H1 (cell line): ENCODE measurements around the gene RNASEH2A. TPM values are rescaled to one million over a fixed set of nuclear protein-coding genes. Genes with fewer than 3 reads are reported as not detected.

Source experiments
- CTCF ChIA-PET: fragments of 300-600 bp; sonication (Branson Sonifier 250); formaldehyde crosslinking; loops from one replicate; lab custom pipeline; 2021; ENCODE audit not compliant: partially characterized antibody; lab: Charles Lee
- POLR2A ChIA-PET: fragments of 300-600 bp; sonication (Branson Sonifier 250); formaldehyde crosslinking; loops from one replicate; lab custom pipeline; 2021; ENCODE audit warnings: inconsistent platforms; ENCODE audit not compliant: partially characterized antibody; lab: Charles Lee
- DNase-seq, 2 experiments: peaks; one replicate each; pipeline versions ENCODE4 v3.0.0 to v3.0.0-alpha.2; 2010 to 2022; ENCODE audit warnings: low spot score in 2 of 2, low read depth in 1 of 2, mixed read lengths in 1 of 2
- FAIRE-seq: peaks from 2 replicates; lab custom pipeline; 2011; peaks lifted over from hg19 to GRCh38; lab: Jason Lieb, UNC
- H2AFZ ChIP-seq: 2 replicates; pipeline ENCODE4 v1.8.1; 2012; ENCODE audit warnings: low read length, inconsistent platforms
- H2AK5ac ChIP-seq: 2 replicates; pipeline ENCODE4 v1.6.1; 2013; ENCODE audit warnings: low read depth, low read length
- H2BK120ac ChIP-seq: replicated peaks from 2 replicates; pipeline ENCODE3; 2013; ENCODE audit warnings: low read depth, low read length, inconsistent platforms
- H2BK12ac ChIP-seq: 2 replicates; pipeline ENCODE4 v1.6.1; 2013; ENCODE audit warnings: low read depth, low read length
- H2BK15ac ChIP-seq: 2 replicates; pipeline ENCODE4 v1.6.1; 2013; ENCODE audit warnings: low read length
- H2BK20ac ChIP-seq: 2 replicates; pipeline ENCODE4 v1.6.1; 2013; ENCODE audit warnings: low read length
- H2BK5ac ChIP-seq: 2 replicates; pipeline ENCODE4 v1.6.1; 2013; ENCODE audit warnings: low read depth, low read length
- H3K14ac ChIP-seq: 2 replicates; pipeline ENCODE4 v1.6.1; 2013; ENCODE audit warnings: inconsistent platforms; ENCODE audit not compliant: insufficient read length
- H3K18ac ChIP-seq: 2 replicates; pipeline ENCODE4 v1.6.1; 2013; ENCODE audit warnings: low read length; ENCODE audit errors: extremely low read depth
- H3K23ac ChIP-seq: 2 replicates; pipeline ENCODE4 v1.6.1; 2013; ENCODE audit warnings: inconsistent platforms; ENCODE audit not compliant: insufficient read length
- H3K23me2 ChIP-seq: 2 replicates; pipeline ENCODE4 v1.6.1; 2013; ENCODE audit warnings: low read depth, low read length
- H3K27ac ChIP-seq: 2 replicates; pipeline ENCODE4 v1.6.1; 2011; ENCODE audit warnings: low read depth, low read length, inconsistent platforms
- H3K27me3 ChIP-seq, 4 experiments: replicated peaks in 1 of 4; 1 replicate in 1 of 4; 2 replicates in 3 of 4; pipeline versions ENCODE4 v1.6.1 to v1.8.1; 2011 to 2013; ENCODE audit warnings: low read length in 3 of 4, mild to moderate bottlenecking in 3 of 4, inconsistent platforms in 2 of 4, mixed read lengths in 2 of 4, moderate library complexity in 1 of 4; ENCODE audit not compliant: control insufficient read depth in 3 of 4, insufficient read depth in 3 of 4; ENCODE audit errors: extremely low read depth in 1 of 4
- H3K36me3 ChIP-seq, 4 experiments: 2 replicates each; pipeline versions ENCODE4 v1.6.1 to v1.8.1; 2011 to 2013; ENCODE audit warnings: mild to moderate bottlenecking in 4 of 4, low read length in 3 of 4, moderate library complexity in 2 of 4, control low read depth in 1 of 4, inconsistent platforms in 1 of 4; ENCODE audit not compliant: insufficient read depth in 4 of 4, control insufficient read depth in 2 of 4
- H3K4ac ChIP-seq: replicated peaks from 2 replicates; pipeline ENCODE3; 2013; ENCODE audit warnings: low read length, low read depth, mixed read lengths, inconsistent platforms; ENCODE audit not compliant: insufficient read length
- H3K4me1 ChIP-seq, 4 experiments: replicated peaks in 1 of 4; 1 replicate in 1 of 4; 2 replicates in 3 of 4; pipeline versions ENCODE4 v1.6.1 to v1.8.1; 2011 to 2013; ENCODE audit warnings: low read length in 3 of 4, inconsistent platforms in 2 of 4, mixed read lengths in 1 of 4; ENCODE audit not compliant: insufficient read depth in 4 of 4, control insufficient read depth in 3 of 4
- H3K4me2 ChIP-seq, 2 experiments: 2 replicates each; pipeline versions ENCODE4 v1.6.1 to v1.8.1; 2011 to 2013; ENCODE audit warnings: low read depth in 2 of 2, low read length in 2 of 2, control low read depth in 1 of 2, inconsistent platforms in 1 of 2, mild to moderate bottlenecking in 1 of 2; ENCODE audit not compliant: insufficient read depth in 1 of 2
- H3K4me3 ChIP-seq, 4 experiments: fragments of 200-600, 300-600 bp in 1 of 4; sonication (generic), shearing (Covaris generic), sonication (Bioruptor Twin) in 1 of 4; 2 replicates each; pipeline versions ENCODE4 v1.5.1 to v1.8.1; 2011 to 2016; ENCODE audit warnings: low read length in 4 of 4, low read depth in 3 of 4, control low read depth in 2 of 4, inconsistent platforms in 2 of 4, mild to moderate bottlenecking in 2 of 4, mixed read lengths in 1 of 4, moderate library complexity in 1 of 4; ENCODE audit not compliant: insufficient read depth in 2 of 4; ENCODE audit errors: extremely low read depth in 1 of 4
- H3K56ac ChIP-seq: replicated peaks from 2 replicates; pipeline ENCODE3; 2013; ENCODE audit warnings: low read depth, mild to moderate bottlenecking, mixed read lengths, low read length, inconsistent platforms; ENCODE audit not compliant: insufficient read length
- H3K79me1 ChIP-seq: 2 replicates; pipeline ENCODE4 v1.6.1; 2013; ENCODE audit warnings: low read depth, low read length, control low read depth
- H3K79me2 ChIP-seq, 2 experiments: 2 replicates each; pipeline versions ENCODE4 v1.6.1 to v1.8.1; 2012 to 2013; ENCODE audit warnings: low read length in 2 of 2, mild to moderate bottlenecking in 2 of 2, inconsistent platforms in 1 of 2; ENCODE audit not compliant: insufficient read depth in 2 of 2, control insufficient read depth in 1 of 2
- H3K9ac ChIP-seq, 4 experiments: replicated peaks in 1 of 4; 1 replicate in 1 of 4; 2 replicates in 3 of 4; pipeline versions ENCODE4 v1.6.1 to v1.8.1; 2011 to 2013; ENCODE audit warnings: low read depth in 3 of 4, low read length in 3 of 4, control low read depth in 2 of 4, mild to moderate bottlenecking in 2 of 4, moderate library complexity in 2 of 4, inconsistent platforms in 1 of 4; ENCODE audit errors: extremely low read depth in 1 of 4
- H3K9me3 ChIP-seq, 2 experiments: 2 replicates each; pipeline versions ENCODE4 v1.6.1 to v1.8.1; 2012 to 2013; ENCODE audit warnings: mild to moderate bottlenecking in 2 of 2, moderate library complexity in 2 of 2, control low read depth in 1 of 2, inconsistent platforms in 1 of 2, low read depth in 1 of 2, low read length in 1 of 2, mixed read lengths in 1 of 2; ENCODE audit not compliant: insufficient read depth in 2 of 2
- H4K20me1 ChIP-seq, 2 experiments: replicated peaks in 1 of 2; 2 replicates each; pipeline versions ENCODE3 to v1.8.1; 2011 to 2013; ENCODE audit warnings: inconsistent platforms in 2 of 2, low read length in 2 of 2, mild to moderate bottlenecking in 1 of 2; ENCODE audit not compliant: insufficient read depth in 2 of 2, control insufficient read depth in 1 of 2
- H4K5ac ChIP-seq: 2 replicates; pipeline ENCODE4 v1.6.1; 2013; ENCODE audit warnings: low read length, low read depth, mixed read lengths, inconsistent platforms; ENCODE audit not compliant: insufficient read length
- H4K8ac ChIP-seq: 2 replicates; pipeline ENCODE4 v1.8.0; 2013; ENCODE audit warnings: mild to moderate bottlenecking, moderate library complexity, low read length, inconsistent platforms; ENCODE audit not compliant: insufficient read depth; ENCODE audit errors: extremely low read depth
- H4K91ac ChIP-seq: replicated peaks from 2 replicates; pipeline ENCODE3; 2013; ENCODE audit warnings: low read length, mixed read lengths, inconsistent platforms; ENCODE audit not compliant: insufficient read length
- ATF3 ChIP-seq: IDR thresholded peaks from 2 replicates; pipeline ENCODE4 v1.6.1; 2011; ENCODE audit warnings: low read depth, mild to moderate bottlenecking, low read length; ENCODE audit not compliant: insufficient read depth
- CEBPB ChIP-seq: IDR thresholded peaks from 2 replicates; pipeline ENCODE4 v1.6.1; 2012; ENCODE audit warnings: low read depth, low read length
- CHD2 ChIP-seq: IDR thresholded peaks from 2 replicates; pipeline ENCODE4 v1.6.1; 2012; ENCODE audit warnings: low read length, improper control_type of control experiment
- PHF8 ChIP-seq: fragments of 200-600 bp; sonication (generic); conservative IDR thresholded peaks from 2 replicates; pipeline ENCODE4 v1.7.1; 2012; ENCODE audit warnings: low read depth, mild to moderate bottlenecking, inconsistent platforms, low read length, moderate library complexity
- RFX5 ChIP-seq: IDR thresholded peaks from 2 replicates; pipeline ENCODE4 v1.6.1; 2011; ENCODE audit warnings: low read depth, low read length, improper control_type of control experiment, borderline replicate concordance
- SRF ChIP-seq: IDR thresholded peaks from 2 replicates; pipeline ENCODE4 v1.6.1; 2011; ENCODE audit warnings: mild to moderate bottlenecking, low read depth, low read length, moderate library complexity
- TAF7 ChIP-seq: optimal IDR thresholded peaks from 2 replicates; pipeline ENCODE3; 2011; ENCODE audit warnings: low read depth, mild to moderate bottlenecking, inconsistent platforms, low read length, moderate library complexity, borderline replicate concordance
- WGBS, 2 experiments: shearing (Covaris generic) in 1 of 2; methylation state at CpG; one replicate each; pipeline versions ENCODE4 v1.1.6 to v1.1.7; 2013 to 2015; ENCODE audit warnings: low lambda C conversion rate in 2 of 2, mixed read lengths in 2 of 2, inconsistent platforms in 1 of 2, low coverage in 1 of 2, missing lambda C conversion rate in 1 of 2; ENCODE audit not compliant: insufficient replicate concordance in 2 of 2, insufficient coverage in 1 of 2, insufficient read length in 1 of 2; ENCODE audit errors: extremely low coverage in 1 of 2, missing lambda C conversion rate in 1 of 2; 5-methylcytosine and 5-hydroxymethylcytosine counted together
- polyA plus RNA-seq, 7 experiments: library from polyadenylated mRNA; depleted of rRNA in 3 of 7; stranded (reverse) in 5 of 7; unstranded in 2 of 7; fragments of >200 nt in 5 of 7; fragments of 200-250 nt in 2 of 7; gene quantifications; 1 replicate in 5 of 7; 2 replicates in 1 of 7; 4 replicates in 1 of 7; pipeline versions ENCODE4 v1.2.1 to v1.2.3, GENCODE V29; 2011 to 2013; ENCODE audit warnings: missing spikeins in 2 of 7, mixed read lengths in 2 of 7
- total RNA-seq: library from RNA; stranded (reverse); fragmentation: NEBNext Ultra II Directional; extraction: Animal tissue kit (Norgen Biotek cat#: 25700); gene quantifications from 2 replicates; pipeline ENCODE4 v1.2.1, GENCODE V29; 2021

RNASEH2A gene
- total and polyA plus RNA-seq, 2 of the 8 experiments (the other 6 are each of a cell fraction or from before 2014, with no cell fraction given), result 67.5 to 120 TPM

DNA sequence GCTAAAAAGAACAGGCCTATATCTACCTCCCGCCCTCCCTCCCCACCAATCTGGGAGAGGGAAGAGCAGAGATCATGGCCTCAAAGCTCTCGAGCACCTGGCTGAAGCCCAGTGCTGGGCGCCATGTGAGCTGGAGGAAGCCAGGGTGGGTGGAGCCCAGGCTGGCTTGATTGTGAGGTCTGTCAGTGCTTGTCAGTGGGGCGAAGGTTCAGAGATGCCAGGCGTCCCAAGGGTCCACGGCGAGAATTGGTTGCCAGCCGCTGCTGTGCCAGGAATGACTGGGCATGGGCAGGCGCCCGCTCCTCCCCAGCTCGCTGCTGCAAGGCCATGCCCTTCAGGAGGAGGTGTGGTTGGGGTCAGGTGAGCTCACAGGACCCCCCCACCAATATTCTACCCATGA is 43.3 kb upstream of the RNASEH2A start:
- Histone ChIP-seq H4K91ac (no peak overlapping the region), H2BK120ac (no peak overlapping the region), H2BK12ac (no peak overlapping the region), H2AK5ac (no peak overlapping the region), H3K4me1 (peaks cover 0 to 2% (median 1%) of the 10 kb centered on the region in 4 experiments; a peak in 2 of 7 replicates), H2BK5ac (no peak overlapping the region), H4K8ac (no peak overlapping the region), H3K18ac (no peak overlapping the region), H3K79me1 (no peaks in the 10 kb centered on the region), H3K4ac (no peak overlapping the region), H3K4me3 (no peak overlapping the region), H3K9ac (no peak overlapping the region), H3K56ac (no peak overlapping the region), H2AFZ (no peak overlapping the region), H3K79me2 (no peaks in the 10 kb centered on the region), H4K20me1 (peaks cover 1 to 2% of the 10 kb centered on the region in 2 experiments), H3K4me2 (no peak overlapping the region), H3K9me3 (no peaks in the 10 kb centered on the region), H3K27ac (no peak overlapping the region), H3K23me2 (no peaks in the 10 kb centered on the region), H3K36me3 (peaks cover 7 to 38% (median 24%) of the 10 kb centered on the region in 4 experiments), H3K23ac (no peak overlapping the region), H3K27me3 (no peaks in the 10 kb centered on the region; a peak in 1 of 7 replicates), H3K14ac (no peak overlapping the region), H2BK15ac (no peak overlapping the region), H2BK20ac (no peak overlapping the region), H4K5ac (no peak overlapping the region)
- CTCF ChIA-PET, result interaction anchor here (1.0 to 17.5 kb wide), 6 partner anchors 11 to 79 kb away, joined by 3 to 288 read pairs (median 68); partner anchors contain the start of genes BEST2, HOOK2, JUNB and PRDX2
- TF ChIP-seq TAF7 (no peak), CHD2 (no peak), CEBPB (no peak), SRF (no peak), RFX5 (no peak), PHF8 (no peak), ATF3 (no peak)
- FAIRE-seq, result no peak
- POLR2A ChIA-PET, result interaction anchor here (0.8 to 9.2 kb wide), 11 partner anchors 10 to 64 kb away, joined by 3 to 70 read pairs (median 5); partner anchors contain the start of genes BEST2, GET3 and HOOK2
- 95% methylated on average over 10 of the region's 11 CpGs; no CpG with 5 or more reads in 1 of the 2 experiments for WGBS, 2 experiments
- no peak for DNase-seq
